HepG2 (cell line): ENCODE results near the gene SYCE3. TPM values are rescaled to one million over a fixed set of nuclear protein-coding genes. Genes with fewer than 3 reads are reported as not detected.

Experiments used
- AGO2 ChIP-seq: fragments of 200-400 bp; formaldehyde crosslinking; optimal IDR thresholded peaks from 2 replicates; pipeline ENCODE3; 2017; ENCODE audit warnings: mild to moderate bottlenecking, low read depth, low read length, moderate library complexity
- CHD4 ChIP-seq: fragments of 200-600 bp; sonication (generic); IDR thresholded peaks from 2 replicates; pipeline ENCODE4 v1.7.0; 2017; ENCODE audit warnings: mild to moderate bottlenecking, low read length, borderline replicate concordance
- E2F2 ChIP-seq: sonication (generic); formaldehyde crosslinking; IDR thresholded peaks from 2 replicates; pipeline ENCODE4 v1.4.0; 2020; ENCODE audit warnings: missing genetic modification reagents, borderline replicate concordance
- E2F5 ChIP-seq: sonication (generic); formaldehyde crosslinking; conservative IDR thresholded peaks from 2 replicates; pipeline ENCODE4 v1.4.0; 2020; ENCODE audit warnings: missing genetic modification reagents
- IKZF5 ChIP-seq: IDR thresholded peaks from 2 replicates; pipeline ENCODE4 v1.6.1; 2018; ENCODE audit warnings: missing genetic modification reagents, mild to moderate bottlenecking, missing compliant biosample characterization
- MIER3 ChIP-seq: IDR thresholded peaks from 2 replicates; pipeline ENCODE4 v1.6.1; 2016; ENCODE audit warnings: missing compliant biosample characterization, borderline replicate concordance
- POGZ ChIP-seq: sonication (generic); formaldehyde crosslinking; IDR thresholded peaks from 2 replicates; pipeline ENCODE4 v1.4.0; 2020; ENCODE audit warnings: mild to moderate bottlenecking, missing genetic modification reagents
- SAP130 ChIP-seq: IDR thresholded peaks from 2 replicates; pipeline ENCODE4 v1.6.1; 2016; ENCODE audit warnings: low read depth
- SSRP1 ChIP-seq: IDR thresholded peaks from 2 replicates; pipeline ENCODE4 v1.6.1; 2016; ENCODE audit warnings: control low read depth
- TMF1 ChIP-seq: sonication (generic); formaldehyde crosslinking; IDR thresholded peaks from 2 replicates; pipeline ENCODE4 v1.8.1; 2022; ENCODE audit warnings: low read depth, missing genetic modification reagents
- ZBTB21 ChIP-seq: sonication (generic); formaldehyde crosslinking; IDR thresholded peaks from 2 replicates; pipeline ENCODE4 v1.4.0; 2020; ENCODE audit warnings: missing genetic modification reagents
- ZBTB44 ChIP-seq: sonication (generic); formaldehyde crosslinking; IDR thresholded peaks from 2 replicates; pipeline ENCODE4 v1.4.0; 2020; ENCODE audit warnings: missing genetic modification reagents
- ZBTB8A ChIP-seq: sonication (generic); formaldehyde crosslinking; IDR thresholded peaks from 2 replicates; pipeline ENCODE4 v1.4.0; 2020; ENCODE audit warnings: mild to moderate bottlenecking, low read depth, missing genetic modification reagents, borderline replicate concordance
- ZMAT3 ChIP-seq: sonication (generic); formaldehyde crosslinking; conservative IDR thresholded peaks from 2 replicates; pipeline ENCODE4 v1.7.0; 2021; ENCODE audit warnings: missing genetic modification reagents
- ZMYM4 ChIP-seq: sonication (generic); formaldehyde crosslinking; IDR thresholded peaks from 2 replicates; pipeline ENCODE4 v1.8.1; 2023; ENCODE audit warnings: mild to moderate bottlenecking, missing genetic modification reagents
- ZNF136 ChIP-seq: sonication (generic); formaldehyde crosslinking; IDR thresholded peaks from 2 replicates; pipeline ENCODE4 v1.8.1; 2022; ENCODE audit warnings: low read depth, mild to moderate bottlenecking, moderate library complexity, missing genetic modification reagents
- ZNF224 ChIP-seq: sonication (generic); formaldehyde crosslinking; IDR thresholded peaks from 2 replicates; pipeline ENCODE4 v1.5.0; 2020; ENCODE audit warnings: mild to moderate bottlenecking, missing genetic modification reagents
- ZNF501 ChIP-seq: sonication (generic); formaldehyde crosslinking; IDR thresholded peaks from 2 replicates; pipeline ENCODE4 v1.5.1; 2020; ENCODE audit warnings: mild to moderate bottlenecking, moderate library complexity, missing genetic modification reagents
- ZNF570 ChIP-seq: sonication (generic); formaldehyde crosslinking; IDR thresholded peaks from 2 replicates; pipeline ENCODE4 v1.4.0; 2020; ENCODE audit warnings: mild to moderate bottlenecking, missing genetic modification reagents, borderline replicate concordance
- ZNF670 ChIP-seq: sonication (generic); formaldehyde crosslinking; IDR thresholded peaks from 2 replicates; pipeline ENCODE4 v1.8.0; 2022; ENCODE audit warnings: mild to moderate bottlenecking, missing genetic modification reagents, borderline replicate concordance
- ZNF800 ChIP-seq: sonication (generic); formaldehyde crosslinking; IDR thresholded peaks from 2 replicates; pipeline ENCODE4 v1.4.0; 2020; ENCODE audit warnings: missing genetic modification reagents
- ZNF816 ChIP-seq: sonication (generic); formaldehyde crosslinking; IDR thresholded peaks from 2 replicates; pipeline ENCODE4 v1.8.0; 2022; ENCODE audit warnings: missing genetic modification reagents, mild to moderate bottlenecking, borderline replicate concordance
- ZNF850 ChIP-seq: sonication (generic); formaldehyde crosslinking; conservative IDR thresholded peaks from 2 replicates; pipeline ENCODE4 v1.9.0; 2021; ENCODE audit warnings: mild to moderate bottlenecking, missing genetic modification reagents
- polyA plus RNA-seq, 8 experiments: library from polyadenylated mRNA; depleted of rRNA in 3 of 8; stranded (reverse) in 7 of 8; unstranded in 1 of 8; fragments of >200 nt; fragmentation: Illumina TruSeq in 4 of 8; extraction: Trizol in 4 of 8; gene quantifications; 2 replicates each; pipeline versions ENCODE4 v1.2.1 to v1.2.3, GENCODE V29; 2011 to 2016; ENCODE audit warnings: low read depth in 4 of 8, missing spikeins in 1 of 8, mixed read lengths in 1 of 8; ENCODE audit not compliant: insufficient read depth in 1 of 8
- total RNA-seq, 5 experiments: library from RNA; depleted of rRNA; stranded (reverse); fragments of >200 nt; fragmentation: Illumina TruSeq; extraction: Trizol; gene quantifications; 2 replicates each; pipeline ENCODE4 v1.2.3, GENCODE V29; 2016; ENCODE audit warnings: low read depth in 1 of 5

SYCE3 gene
- total and polyA plus RNA-seq, 2 of the 13 experiments (the other 11 are each of a cell fraction or from before 2014, with no cell fraction given) = not detected

GRCh38 chr22:50582493-50583293 lies 20.0 kb upstream of the SYCE3 start, which contains the start of gene CHKB (continued):
- TF ChIP-seq ZNF501 (peak; percentile 92), ZMYM4 (CRISPR knock-in tag) (peak; percentile 31; the same call in 1 of the 2 replicates), ZNF570 (CRISPR knock-in tag) (no peak), ZNF800 (peak; percentile 82), ZNF850 (CRISPR knock-in tag) (peak; percentile 65; the same call in 1 of the 2 replicates), ZNF136 (CRISPR knock-in tag) (no peak), ZNF670 (CRISPR knock-in tag) (peak; percentile 61; the same call in 1 of the 2 replicates), ZBTB44 (CRISPR knock-in tag) (no peak; the same call in 1 of the 2 replicates), ZBTB8A (CRISPR knock-in tag) (no peak), AGO2 (no peak), ZBTB21 (CRISPR knock-in tag) (no peak), IKZF5 (CRISPR knock-in tag) (no peak; the same call in 1 of the 2 replicates), ZNF816 (CRISPR knock-in tag) (peak; percentile 68; the same call in 1 of the 2 replicates), POGZ (CRISPR knock-in tag) (no peak), ZMAT3 (CRISPR knock-in tag) (peak; percentile 76), CHD4 (no peak), SAP130 (CRISPR knock-in tag) (peak; percentile 74), E2F2 (CRISPR knock-in tag) (peak; percentile 69; the same call in 1 of the 2 replicates), SSRP1 (CRISPR knock-in tag) (no peak), TMF1 (CRISPR knock-in tag) (no peak; the same call in none of the 2 replicates), MIER3 (CRISPR knock-in tag) (no peak), ZNF224 (CRISPR knock-in tag) (peak; percentile 91; the same call in 1 of the 2 replicates), E2F5 (CRISPR knock-in tag) (0 out of 2 replicates have a peak, but pooled peaks have one; percentile 57)
